ENCODE results near the gene ARHGAP10.
A peak's percentile ranks its signal among the peaks of the same experiment; 100 is the strongest.

The ARHGAP10 gene

GRCh38 chr4:147828331-147828905, 96.5 kb downstream of the ARHGAP10 start:
- DNase-seq: no peak

GRCh38 chr4:147829401-147830101, 97.7 kb downstream of the ARHGAP10 start:
- no peak for DNase-seq

- DNase-seq: no peak
These were observed 98.2 kb downstream of the ARHGAP10 start for GRCh38 chr4:147830102-147830463.

GRCh38 chr4:147830987-147831386, 99.1 kb downstream of the ARHGAP10 start:
- no peak for DNase-seq

- DNase-seq: no peak
These were observed 99.8 kb downstream of the ARHGAP10 start for GRCh38 chr4:147831551-147832171.

GRCh38 chr4:147833254-147833653, 101.4 kb downstream of the ARHGAP10 start:
- no peak for DNase-seq

GRCh38 chr4:147833741-147834140, 101.9 kb downstream of the ARHGAP10 start:
- DNase-seq: no peak

- DNase-seq: no peak
These were observed 102.6 kb downstream of the ARHGAP10 start for GRCh38 chr4:147834480-147834879.

GRCh38 chr4:147836807-147837206, 104.9 kb downstream of the ARHGAP10 start:
- DNase-seq: no peak

- no peak for DNase-seq
These were observed 105.5 kb downstream of the ARHGAP10 start for GRCh38 chr4:147837435-147837834.

GRCh38 chr4:147837854-147838253, 106.0 kb downstream of the ARHGAP10 start:
- DNase-seq: no peak

GRCh38 chr4:147839200-147839599, 107.3 kb downstream of the ARHGAP10 start:
- no peak for DNase-seq

GRCh38 chr4:147839663-147840062, 107.8 kb downstream of the ARHGAP10 start:
- DNase-seq: no peak

GRCh38 chr4:147840838-147841738, 109.2 kb downstream of the ARHGAP10 start:
- DNase-seq: no peak

GRCh38 chr4:147842573-147842972, 110.7 kb downstream of the ARHGAP10 start:
- no peak for DNase-seq

- peak in 1 of 3 experiments; percentile 36 for DNase-seq
These were observed 111.3 kb downstream of the ARHGAP10 start for GRCh38 chr4:147843162-147843561.

GRCh38 chr4:147844781-147845180, 112.9 kb downstream of the ARHGAP10 start:
- peak in 1 of 3 experiments; percentile 9 for DNase-seq

GRCh38 chr4:147846318-147847155, 114.6 kb downstream of the ARHGAP10 start:
- peak in 1 of 3 experiments; percentile 26 for DNase-seq

GRCh38 chr4:147847751-147848590, 116.1 kb downstream of the ARHGAP10 start:
- DNase-seq: no peak

- DNase-seq: no peak
These were observed 116.7 kb downstream of the ARHGAP10 start for GRCh38 chr4:147848634-147849033.

GRCh38 chr4:147851135-147851534, 119.2 kb downstream of the ARHGAP10 start:
- DNase-seq: no peak
